ENCODE data around the gene LTA. TPM values are rescaled to one million over a fixed set of nuclear protein-coding genes. Genes with fewer than 3 reads are reported as not detected.

Gene LTA
- total RNA-seq, 1 experiment from 2014 or later, result 1.1 TPM

GRCh38 chr6:31575952-31576685 lies 4.0 kb downstream of the LTA start:
- Histone ChIP-seq H3K9me3 (ENCODE audit: control insufficient read depth in 1 of 2, insufficient read depth in 1 of 2, low read depth in 1 of 2, low read length in 2 of 2) (no peaks in the 10 kb centered on the region), H3K27ac (ENCODE audit: low read depth, low read length) (no peak overlapping the region), H2AFZ (ENCODE audit: low read depth, low read length, poor library complexity, severe bottlenecking) (no peak overlapping the region), H3K27me3 (ENCODE audit: insufficient read depth, low read length) (no peaks in the 10 kb centered on the region), H4K20me1 (ENCODE audit: insufficient read depth) (no peaks in the 10 kb centered on the region), H3K9me2 (ENCODE audit: insufficient read depth) (no peaks in the 10 kb centered on the region), H3K9ac (ENCODE audit: low read length) (no peak overlapping the region), H3K36me3 (ENCODE audit: control insufficient read depth in 1 of 2, insufficient read depth in 2 of 2, low read length in 2 of 2) (no peaks in the 10 kb centered on the region), H3K4me2 (ENCODE audit: low read length) (no peak overlapping the region), H3K4me1 (ENCODE audit: control insufficient read depth in 1 of 2, insufficient read depth in 2 of 2, low read length in 2 of 2) (peaks cover 0 to 9% of the 10 kb centered on the region in 2 experiments; a peak in 1 of 4 replicates), H3K79me2 (ENCODE audit: insufficient read depth, low read length) (no peaks in the 10 kb centered on the region), H3K4me3 (replicated peaks in 1 of 2; ENCODE audit: low read depth in 1 of 2, low read length in 2 of 2) (no peak overlapping the region)
- intact Hi-C loops (cut with micrococcal nuclease), result no loop called here
- ATAC-seq (no peak), DNase-seq (ENCODE audit: low read depth, low spot score) (no peak)
- ChIA-PET CTCF (interaction anchor here (0.9 kb wide), 1 partner anchor 22 kb away, joined by 3 read pairs; no protein-coding TSS in a partner anchor), POLR2A (interaction anchor here (0.8 kb wide), 1 partner anchor 76 kb away, joined by 3 read pairs; no protein-coding TSS in a partner anchor), RAD21 (ENCODE audit: low non-redundant PET in 1 of 2, low total read pairs in 2 of 2, uncharacterized antibody in 2 of 2, unreplicated experiment in 2 of 2) (no interaction called here)
- no TSS peak for BruUV-seq (replicated peaks)
- TF ChIP-seq POLR2AphosphoS5 (IDR thresholded peaks at IDR 0.05; ENCODE audit: low read depth, low read length), result no peak
- no peak for TF ChIP-seq SP1 (IDR thresholded peaks at IDR 0.05; ENCODE audit: low read depth)
- TF ChIP-seq TCF7L2 (IDR thresholded peaks at IDR 0.05; ENCODE audit: borderline replicate concordance, extremely low read depth, insufficient read depth, insufficient read length), result no peak
- no peak for TF ChIP-seq FOSL1 (IDR thresholded peaks at IDR 0.05; ENCODE audit: low read depth)
- no peak for TF ChIP-seq ZBTB33 (IDR thresholded peaks at IDR 0.05; ENCODE audit: extremely low read depth, insufficient replicate concordance, low read length)
- TF ChIP-seq CEBPB (IDR thresholded peaks at IDR 0.05; ENCODE audit: low read depth), result no peak
- no peak for TF ChIP-seq CBX3 (IDR thresholded peaks at IDR 0.05; ENCODE audit: low read depth)
- no peak for TF ChIP-seq JUND (IDR thresholded peaks at IDR 0.05)
- no peak for TF ChIP-seq EZH2phosphoT487 (IDR thresholded peaks at IDR 0.05; ENCODE audit: borderline replicate concordance)
- TF ChIP-seq ZFX (IDR thresholded peaks at IDR 0.05), result no peak
- TF ChIP-seq RAD21 (IDR thresholded peaks at IDR 0.05; ENCODE audit: low read depth), result no peak
